ENCODE results near the gene NME7.
"Not testable (repeated sequence)": the region's sequence is repeated elsewhere in the genome, so short reads cannot be mapped to it uniquely, and the experiment has no call there.

Gene NME7

DNA sequence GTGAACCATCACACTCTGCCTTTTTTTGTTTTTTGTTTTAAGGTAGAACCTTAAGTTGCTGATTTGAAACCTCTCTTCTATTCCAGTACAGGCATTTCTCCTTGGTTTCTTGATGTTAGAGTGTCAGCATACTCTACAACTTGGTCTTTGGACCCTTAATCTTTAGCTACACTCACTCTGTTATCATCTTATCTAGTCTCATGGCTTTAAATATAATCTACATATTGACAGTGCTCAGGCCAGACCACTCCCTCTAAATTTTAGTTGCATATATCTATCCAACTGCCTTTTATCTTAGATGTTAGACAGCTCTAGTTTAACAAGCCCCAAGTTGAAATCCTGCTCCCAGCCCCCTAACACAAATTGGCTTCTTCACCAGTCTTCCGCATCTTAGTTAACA is 22.1 kb downstream of the NME7 start:
- WGBS, 2 experiments = 93 to 98% methylated on average over 1 of the region's 1 CpG
- H3K9me3 ChIP-seq (ENCODE audit: control insufficient read depth, low read length) = no peaks in the 10 kb centered on the region
- no peak overlapping the region for H3K4me3 ChIP-seq (ENCODE audit: insufficient read depth, low read depth, low read length)
- H3K4me1 ChIP-seq (ENCODE audit: control insufficient read depth, insufficient read depth, low read length) = no peaks in the 10 kb centered on the region
- peaks cover 4% of the 10 kb centered on the region for H3K36me3 ChIP-seq (ENCODE audit: control insufficient read depth, insufficient read depth, low read length)
- H3K27me3 ChIP-seq (ENCODE audit: control insufficient read depth, insufficient read depth, low read length, poor library complexity, severe bottlenecking) = no peaks in the 10 kb centered on the region
- H3K27ac ChIP-seq (ENCODE audit: insufficient read depth, low read depth, low read length, poor library complexity, severe bottlenecking) = no peak overlapping the region

DNA sequence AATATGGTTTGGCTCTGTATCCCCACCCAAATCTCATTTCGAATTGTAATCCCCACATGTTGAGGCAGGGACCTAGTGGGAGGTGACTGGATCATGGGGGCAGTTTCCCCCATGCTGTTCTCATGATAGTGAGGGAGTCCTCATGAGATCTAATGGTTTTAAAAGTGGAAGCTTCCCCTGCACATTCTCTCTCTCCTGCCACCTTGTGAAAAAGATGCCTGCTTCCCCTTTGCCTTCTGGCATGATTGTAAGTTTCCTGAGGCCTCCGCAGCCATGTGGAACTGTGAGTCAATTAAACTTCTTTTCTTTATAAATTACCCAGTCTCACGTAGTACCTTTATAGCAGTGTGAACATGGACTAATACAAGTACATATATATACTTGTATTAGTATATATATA is 25.5 kb downstream of the NME7 start:
- not testable (repeated sequence) for H3K27me3 ChIP-seq (ENCODE audit: control insufficient read depth, insufficient read depth, low read length, poor library complexity, severe bottlenecking); H3K4me1 ChIP-seq (ENCODE audit: control insufficient read depth, insufficient read depth, low read length); H3K9me3 ChIP-seq (ENCODE audit: control insufficient read depth, low read length); H3K36me3 ChIP-seq (ENCODE audit: control insufficient read depth, insufficient read depth, low read length); H3K27ac ChIP-seq (ENCODE audit: insufficient read depth, low read depth, low read length, poor library complexity, severe bottlenecking); H3K4me3 ChIP-seq (ENCODE audit: insufficient read depth, low read depth, low read length)
- WGBS, 2 experiments = 94% methylated on average over 2 of the region's 3 CpGs

- 70 to 73% methylated on average over 5 of the region's 5 CpGs for WGBS, 2 experiments
- Histone ChIP-seq H3K27ac (ENCODE audit: insufficient read depth, low read depth, low read length, poor library complexity, severe bottlenecking) (no peak overlapping the region), H3K4me1 (ENCODE audit: control insufficient read depth, insufficient read depth, low read length) (no peaks in the 10 kb centered on the region), H3K4me3 (ENCODE audit: insufficient read depth, low read depth, low read length) (no peak overlapping the region), H3K9me3 (ENCODE audit: control insufficient read depth, low read length) (no peaks in the 10 kb centered on the region), H3K36me3 (ENCODE audit: control insufficient read depth, insufficient read depth, low read length) (peaks cover 4% of the 10 kb centered on the region), H3K27me3 (ENCODE audit: control insufficient read depth, insufficient read depth, low read length, poor library complexity, severe bottlenecking) (no peaks in the 10 kb centered on the region)
Observed at GRCh38 chr1:169340882-169341281, 26.7 kb downstream of the NME7 start.

DNA sequence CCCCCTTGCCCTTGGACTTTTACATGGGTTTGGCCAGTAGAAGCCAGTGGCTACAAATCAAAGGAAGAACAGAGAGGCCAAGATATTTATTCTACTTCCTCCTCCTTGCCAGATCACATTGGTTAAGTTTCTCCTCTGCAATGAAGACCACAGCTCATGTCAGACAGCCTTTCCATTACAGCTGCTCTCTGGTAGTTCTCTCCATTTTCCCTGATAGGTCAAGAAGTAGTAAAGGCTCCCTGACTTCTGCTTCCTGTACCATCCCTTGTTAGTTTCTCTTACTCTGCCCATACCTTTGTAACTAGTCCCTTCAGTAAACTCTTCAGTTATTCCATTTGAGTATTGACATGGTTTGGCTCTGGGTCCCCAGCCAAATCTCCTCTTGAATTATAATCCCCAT is 27.8 kb downstream of the NME7 start:
- no peaks in the 10 kb centered on the region for H3K4me1 ChIP-seq (ENCODE audit: control insufficient read depth, insufficient read depth, low read length)
- H3K27me3 ChIP-seq (ENCODE audit: control insufficient read depth, insufficient read depth, low read length, poor library complexity, severe bottlenecking) = no peaks in the 10 kb centered on the region
- no peaks in the 10 kb centered on the region for H3K9me3 ChIP-seq (ENCODE audit: control insufficient read depth, low read length)
- no peak overlapping the region for H3K4me3 ChIP-seq (ENCODE audit: insufficient read depth, low read depth, low read length)
- H3K27ac ChIP-seq (ENCODE audit: insufficient read depth, low read depth, low read length, poor library complexity, severe bottlenecking) = no peak overlapping the region
- H3K36me3 ChIP-seq (ENCODE audit: control insufficient read depth, insufficient read depth, low read length) = peaks cover 4% of the 10 kb centered on the region

GRCh38 chr1:169338617-169339016 is 29.0 kb downstream of the NME7 start:
- Histone ChIP-seq H3K9me3 (ENCODE audit: control insufficient read depth, low read length) (no peaks in the 10 kb centered on the region), H3K27me3 (ENCODE audit: control insufficient read depth, insufficient read depth, low read length, poor library complexity, severe bottlenecking) (no peaks in the 10 kb centered on the region), H3K4me1 (ENCODE audit: control insufficient read depth, insufficient read depth, low read length) (no peaks in the 10 kb centered on the region), H3K27ac (ENCODE audit: insufficient read depth, low read depth, low read length, poor library complexity, severe bottlenecking) (no peak overlapping the region), H3K36me3 (ENCODE audit: control insufficient read depth, insufficient read depth, low read length) (peaks cover 4% of the 10 kb centered on the region), H3K4me3 (ENCODE audit: insufficient read depth, low read depth, low read length) (no peak overlapping the region)
- WGBS, 2 experiments = 100% methylated on average over 1 of the region's 2 CpGs; no CpG with 5 or more reads in 1 of the 2 experiments

GRCh38 chr1:169336947-169337715 is 30.5 kb downstream of the NME7 start:
- not testable (repeated sequence) for H3K27me3 ChIP-seq (ENCODE audit: control insufficient read depth, insufficient read depth, low read length, poor library complexity, severe bottlenecking); H3K9me3 ChIP-seq (ENCODE audit: control insufficient read depth, low read length); H3K4me1 ChIP-seq (ENCODE audit: control insufficient read depth, insufficient read depth, low read length); H3K36me3 ChIP-seq (ENCODE audit: control insufficient read depth, insufficient read depth, low read length); H3K27ac ChIP-seq (ENCODE audit: insufficient read depth, low read depth, low read length, poor library complexity, severe bottlenecking); H3K4me3 ChIP-seq (ENCODE audit: insufficient read depth, low read depth, low read length)
- 95 to 96% methylated on average over 35 of the region's 35 CpGs for WGBS, 2 experiments

DNA sequence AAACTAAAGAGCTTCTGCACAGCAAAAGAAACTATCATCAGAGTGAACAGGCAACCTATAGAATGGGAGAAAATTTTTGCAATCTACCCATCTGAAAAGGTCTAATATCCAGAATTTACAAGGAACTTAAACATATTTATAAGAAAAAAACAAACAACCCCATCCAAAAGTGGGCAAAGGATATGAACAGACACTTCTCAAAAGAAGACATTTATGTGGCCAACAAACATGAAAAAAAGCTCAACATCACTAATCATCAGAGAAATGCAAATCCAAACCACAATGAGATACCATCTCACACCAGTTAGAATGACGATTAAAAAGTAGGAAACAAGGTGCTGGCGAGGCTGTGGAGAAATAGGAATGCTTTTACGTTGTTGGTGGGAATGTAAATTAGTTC is 32.9 kb downstream of the NME7 start:
- H3K36me3 ChIP-seq (ENCODE audit: control insufficient read depth, insufficient read depth, low read length); H3K4me1 ChIP-seq (ENCODE audit: control insufficient read depth, insufficient read depth, low read length): not testable (repeated sequence)
- WGBS, 2 experiments = 88 to 100% methylated on average over 3 of the region's 3 CpGs

GRCh38 chr1:169330927-169331326 is 36.7 kb downstream of the NME7 start:
- no peaks in the 10 kb centered on the region for H3K4me1 ChIP-seq (ENCODE audit: control insufficient read depth, insufficient read depth, low read length)

More for the DNA sequence above, 32.9 kb downstream of the NME7 start:
- H3K27me3 ChIP-seq (ENCODE audit: control insufficient read depth, insufficient read depth, low read length, poor library complexity, severe bottlenecking); H3K27ac ChIP-seq (ENCODE audit: insufficient read depth, low read depth, low read length, poor library complexity, severe bottlenecking); H3K4me3 ChIP-seq (ENCODE audit: insufficient read depth, low read depth, low read length); H3K9me3 ChIP-seq (ENCODE audit: control insufficient read depth, low read length): not testable (repeated sequence)

DNA sequence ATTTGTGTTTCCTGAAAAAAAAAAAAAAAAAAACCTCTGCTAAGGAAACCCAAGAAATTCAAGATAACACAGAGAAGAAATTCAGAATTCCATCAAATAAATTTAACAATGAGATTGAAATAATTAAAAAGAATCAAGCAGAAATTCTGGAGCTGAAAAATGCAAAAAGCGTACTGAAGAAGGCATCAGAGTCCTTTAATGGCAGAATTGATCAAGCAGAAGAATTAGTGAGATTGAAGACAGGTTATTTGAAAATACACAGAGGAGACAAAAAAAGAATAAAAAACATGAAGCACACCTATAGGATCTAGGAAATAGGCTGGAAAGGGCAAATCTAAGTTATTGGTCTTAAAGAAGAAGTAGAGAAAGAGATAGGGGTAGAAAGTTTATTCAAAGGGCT is 38.2 kb downstream of the NME7 start:
- H3K9me3 ChIP-seq (ENCODE audit: control insufficient read depth, low read length) = no peaks in the 10 kb centered on the region
- no peak overlapping the region for H3K27ac ChIP-seq (ENCODE audit: insufficient read depth, low read depth, low read length, poor library complexity, severe bottlenecking)
- no peak overlapping the region for H3K4me3 ChIP-seq (ENCODE audit: insufficient read depth, low read depth, low read length)
- 93% methylated on average over 1 of the region's 1 CpG for WGBS, 2 experiments
- no peaks in the 10 kb centered on the region for H3K4me1 ChIP-seq (ENCODE audit: control insufficient read depth, insufficient read depth, low read length)
- no peaks in the 10 kb centered on the region for H3K36me3 ChIP-seq (ENCODE audit: control insufficient read depth, insufficient read depth, low read length)
- no peaks in the 10 kb centered on the region for H3K27me3 ChIP-seq (ENCODE audit: control insufficient read depth, insufficient read depth, low read length, poor library complexity, severe bottlenecking)

More at GRCh38 chr1:169330927-169331326, 36.7 kb downstream of the NME7 start:
- Histone ChIP-seq H3K9me3 (ENCODE audit: control insufficient read depth, low read length) (no peaks in the 10 kb centered on the region), H3K36me3 (ENCODE audit: control insufficient read depth, insufficient read depth, low read length) (no peaks in the 10 kb centered on the region), H3K4me3 (ENCODE audit: insufficient read depth, low read depth, low read length) (no peak overlapping the region), H3K27ac (ENCODE audit: insufficient read depth, low read depth, low read length, poor library complexity, severe bottlenecking) (no peak overlapping the region), H3K27me3 (ENCODE audit: control insufficient read depth, insufficient read depth, low read length, poor library complexity, severe bottlenecking) (no peaks in the 10 kb centered on the region)
- WGBS, 2 experiments = 80 to 100% methylated on average over 1 of the region's 2 CpGs

DNA sequence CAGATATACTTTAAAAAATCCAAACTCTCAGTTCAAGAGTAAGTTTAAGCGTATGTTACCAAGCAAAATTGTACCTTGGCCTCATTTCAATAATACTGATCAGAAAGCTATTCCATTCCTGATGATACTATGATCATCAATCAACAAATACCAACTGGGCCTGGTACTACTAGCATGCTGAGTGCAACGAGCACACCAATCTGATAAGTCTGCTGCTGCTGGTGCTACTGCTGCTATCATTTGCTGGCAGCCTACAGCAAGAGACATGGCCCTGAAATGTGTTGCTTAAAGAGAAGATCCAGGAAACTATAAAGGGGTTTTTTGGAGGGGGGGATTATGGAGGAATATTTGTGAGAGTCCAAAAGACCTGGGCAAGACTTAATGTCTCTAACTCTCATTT is 39.7 kb downstream of the NME7 start:
- H3K9me3 ChIP-seq (ENCODE audit: control insufficient read depth, low read length) = no peaks in the 10 kb centered on the region
- no peaks in the 10 kb centered on the region for H3K36me3 ChIP-seq (ENCODE audit: control insufficient read depth, insufficient read depth, low read length)
- WGBS, 2 experiments = 90 to 98% methylated on average over 2 of the region's 2 CpGs
- no peaks in the 10 kb centered on the region for H3K27me3 ChIP-seq (ENCODE audit: control insufficient read depth, insufficient read depth, low read length, poor library complexity, severe bottlenecking)
- H3K4me1 ChIP-seq (ENCODE audit: control insufficient read depth, insufficient read depth, low read length) = no peaks in the 10 kb centered on the region
- H3K27ac ChIP-seq (ENCODE audit: insufficient read depth, low read depth, low read length, poor library complexity, severe bottlenecking) = no peak overlapping the region
- no peak overlapping the region for H3K4me3 ChIP-seq (ENCODE audit: insufficient read depth, low read depth, low read length)

DNA sequence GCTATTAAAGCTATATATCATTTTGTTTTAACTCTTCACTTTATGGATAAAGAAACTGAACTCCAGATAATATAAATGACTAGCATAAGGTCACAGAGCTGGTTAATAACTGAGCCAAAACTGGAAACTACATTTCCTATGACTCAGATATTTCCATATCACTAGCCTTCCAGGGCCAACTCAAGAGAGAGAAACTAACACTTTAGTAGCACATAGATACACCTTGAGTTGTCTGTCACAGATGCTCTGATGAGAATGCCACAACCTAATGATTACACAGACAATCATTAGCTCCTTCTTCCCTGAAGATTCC is 40.7 kb downstream of the NME7 start:
- no peaks in the 10 kb centered on the region for H3K36me3 ChIP-seq (ENCODE audit: control insufficient read depth, insufficient read depth, low read length)
- no peaks in the 10 kb centered on the region for H3K4me1 ChIP-seq (ENCODE audit: control insufficient read depth, insufficient read depth, low read length)
- H3K9me3 ChIP-seq (ENCODE audit: control insufficient read depth, low read length) = no peaks in the 10 kb centered on the region
- H3K27me3 ChIP-seq (ENCODE audit: control insufficient read depth, insufficient read depth, low read length, poor library complexity, severe bottlenecking) = no peaks in the 10 kb centered on the region
- H3K27ac ChIP-seq (ENCODE audit: insufficient read depth, low read depth, low read length, poor library complexity, severe bottlenecking) = no peak overlapping the region
- no peak overlapping the region for H3K4me3 ChIP-seq (ENCODE audit: insufficient read depth, low read depth, low read length)
